NCI-H2029 treated with DMSO at 0.1 percent for 48 hours (cell line): ENCODE measurements around the gene GAL3ST3.
"Not testable (repeated sequence)": the region's sequence is repeated elsewhere in the genome, so short reads cannot be mapped to it uniquely, and the experiment has no call there.

Experiments used
- DNase-seq: peaks from one replicate; lab custom pipeline; 2025; lab: John Stamatoyannopoulos, UW

The GAL3ST3 gene

GRCh38 chr11:66048547-66049323, at the start of gene GAL3ST3:
Gene GAL3ST3 (minus strand): TSS chr11:66049161. CDS start chr11:66045415, 3,746 bp downstream.
- no peak for DNase-seq

GRCh38 chr11:66092125-66092524, 43.2 kb upstream of the GAL3ST3 start:
- DNase-seq: not testable (repeated sequence)

- no peak for DNase-seq
Observed at GRCh38 chr11:66090288-66090687, 41.3 kb upstream of the GAL3ST3 start.

GRCh38 chr11:66089067-66089466, 40.1 kb upstream of the GAL3ST3 start:
- DNase-seq: no peak

GRCh38 chr11:66087148-66087908, 38.4 kb upstream of the GAL3ST3 start:
- no peak for DNase-seq

- DNase-seq: no peak
Observed at GRCh38 chr11:66084821-66085475, 36.0 kb upstream of the GAL3ST3 start.

- DNase-seq: no peak
Observed at GRCh38 chr11:66083767-66084166, 34.8 kb upstream of the GAL3ST3 start.

- DNase-seq: peak; percentile 92
Observed at GRCh38 chr11:66082946-66083698, 34.2 kb upstream of the GAL3ST3 start.

- DNase-seq: peak; percentile 80
Observed at GRCh38 chr11:66081505-66081904, 32.5 kb upstream of the GAL3ST3 start.

GRCh38 chr11:66080055-66080817, 31.3 kb upstream of the GAL3ST3 start:
- DNase-seq: no peak

GRCh38 chr11:66078949-66079348, 30.0 kb upstream of the GAL3ST3 start:
- not testable (repeated sequence) for DNase-seq

- DNase-seq: no peak
Observed at GRCh38 chr11:66077927-66078326, 29.0 kb upstream of the GAL3ST3 start.

GRCh38 chr11:66076561-66076960, 27.6 kb upstream of the GAL3ST3 start:
- no peak for DNase-seq

- no peak for DNase-seq
Observed at GRCh38 chr11:66075273-66075672, 26.3 kb upstream of the GAL3ST3 start.

- DNase-seq: no peak
Observed at GRCh38 chr11:66073669-66074068, 24.7 kb upstream of the GAL3ST3 start.

GRCh38 chr11:66072518-66072917, 23.6 kb upstream of the GAL3ST3 start:
- DNase-seq: no peak

- DNase-seq: no peak
Observed at GRCh38 chr11:66072081-66072480, 23.1 kb upstream of the GAL3ST3 start.

- no peak for DNase-seq
Observed at GRCh38 chr11:66071381-66071801, 22.4 kb upstream of the GAL3ST3 start.

- no peak for DNase-seq
Observed at GRCh38 chr11:66070604-66071380, 21.8 kb upstream of the GAL3ST3 start.
